HG03045 (cell line): ENCODE results near the gene IL17RD.

Source experiments
- ATAC-seq: cut with Tn5 transposase; IDR thresholded peaks from one replicate; pipeline ENCODE4 v1.9.1; 2021; ENCODE audit warnings: mild to moderate bottlenecking, moderate library complexity; ENCODE audit not compliant: unreplicated experiment

IL17RD gene

DNA sequence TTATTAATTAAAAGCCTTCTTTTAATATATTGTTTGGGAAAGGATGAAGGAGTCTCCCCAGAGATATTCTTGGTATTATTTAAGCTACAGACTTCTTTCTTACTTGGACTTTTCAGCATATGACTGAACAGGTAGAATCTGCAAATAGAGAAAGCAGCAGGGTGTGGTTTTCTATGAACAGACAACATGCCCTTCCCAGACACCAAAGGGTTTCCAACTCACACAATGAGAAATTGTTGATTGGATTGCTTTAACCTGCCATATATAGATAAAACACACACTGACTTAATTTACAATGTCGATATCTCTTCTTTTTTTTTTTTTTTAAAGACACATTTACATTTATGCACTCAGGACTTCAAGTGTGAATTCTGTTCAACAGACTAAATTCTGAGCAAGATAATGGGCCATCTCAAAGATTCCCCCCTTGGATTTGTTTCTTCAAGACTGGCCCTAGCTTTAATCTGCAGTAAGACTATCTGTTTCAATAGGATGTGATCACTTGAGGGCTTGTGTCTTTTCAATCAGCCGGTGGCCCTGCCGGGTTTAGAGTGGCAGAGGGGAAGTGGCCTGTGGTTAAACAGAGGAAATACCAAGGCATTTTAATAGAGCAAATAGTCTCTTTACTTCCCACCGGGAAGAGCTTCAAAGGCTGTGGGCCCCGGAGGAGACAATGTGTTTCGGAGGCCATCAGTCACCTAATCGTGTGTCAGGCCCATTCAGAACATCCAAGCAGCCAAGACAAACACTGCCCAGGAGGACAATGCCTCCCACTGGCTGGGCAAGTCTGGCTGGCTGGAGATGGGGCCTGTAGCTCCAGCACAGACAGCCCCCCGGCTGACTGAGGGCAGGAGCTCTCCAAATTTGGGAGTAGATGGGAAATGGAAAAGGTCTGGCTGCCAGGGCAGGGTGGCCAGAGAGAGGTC, 6.1 kb downstream of the IL17RD start:
- no peak for ATAC-seq

DNA sequence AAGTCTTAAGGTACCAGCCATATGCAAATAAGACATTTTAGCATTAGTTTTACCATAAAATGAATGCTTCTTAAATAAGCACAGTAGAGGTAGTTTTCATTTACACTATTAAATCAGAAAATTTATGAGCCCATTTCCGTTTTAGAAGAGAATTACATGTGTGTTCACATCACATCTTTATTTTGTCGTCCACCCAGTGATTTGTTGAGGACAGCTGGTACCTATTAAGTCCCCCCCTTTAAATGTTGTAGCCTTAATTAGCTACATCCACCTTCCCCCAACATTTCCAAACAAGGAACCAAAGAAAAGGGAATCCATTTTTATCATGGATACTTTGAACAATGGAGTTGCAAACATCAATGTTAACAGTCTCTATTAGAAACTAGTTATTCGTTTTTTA, 6.8 kb downstream of the IL17RD start:
- ATAC-seq, result no peak

DNA sequence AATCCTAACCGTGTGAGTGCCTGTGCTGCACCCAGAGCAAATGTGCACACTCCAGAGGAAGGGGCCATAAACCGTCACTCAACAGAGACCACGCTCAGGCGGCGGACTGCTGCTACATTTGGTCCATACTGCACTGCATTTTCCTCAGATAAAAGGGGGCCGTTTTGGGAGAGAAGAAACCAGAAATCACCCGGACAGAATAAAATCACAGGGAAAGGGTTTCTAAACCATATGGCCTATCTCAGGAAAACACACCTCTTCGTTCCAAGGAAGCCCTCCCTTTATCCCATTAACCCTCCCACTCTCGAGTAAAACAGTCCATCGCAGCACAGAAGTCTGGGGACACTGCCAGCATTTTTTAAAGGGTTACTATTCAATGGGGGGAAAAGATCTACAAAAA, 7.6 kb downstream of the IL17RD start:
- no peak for ATAC-seq

DNA sequence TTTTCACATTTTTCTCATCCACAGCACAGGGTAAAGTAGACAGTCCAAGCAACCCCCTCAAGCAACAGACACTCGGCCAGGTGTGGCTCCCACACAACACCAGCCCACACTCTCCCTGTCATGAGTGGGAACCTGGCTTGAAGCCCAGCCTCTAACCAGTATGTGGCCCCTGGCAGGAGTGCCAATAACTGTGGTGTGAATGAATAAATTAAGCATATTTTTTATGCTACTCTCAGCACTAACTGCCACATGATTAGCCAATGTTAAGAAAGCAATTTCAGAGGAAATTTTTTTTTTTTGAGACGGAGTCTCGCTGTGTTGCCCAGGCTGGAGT, 9.9 kb downstream of the IL17RD start:
- no peak for ATAC-seq

DNA sequence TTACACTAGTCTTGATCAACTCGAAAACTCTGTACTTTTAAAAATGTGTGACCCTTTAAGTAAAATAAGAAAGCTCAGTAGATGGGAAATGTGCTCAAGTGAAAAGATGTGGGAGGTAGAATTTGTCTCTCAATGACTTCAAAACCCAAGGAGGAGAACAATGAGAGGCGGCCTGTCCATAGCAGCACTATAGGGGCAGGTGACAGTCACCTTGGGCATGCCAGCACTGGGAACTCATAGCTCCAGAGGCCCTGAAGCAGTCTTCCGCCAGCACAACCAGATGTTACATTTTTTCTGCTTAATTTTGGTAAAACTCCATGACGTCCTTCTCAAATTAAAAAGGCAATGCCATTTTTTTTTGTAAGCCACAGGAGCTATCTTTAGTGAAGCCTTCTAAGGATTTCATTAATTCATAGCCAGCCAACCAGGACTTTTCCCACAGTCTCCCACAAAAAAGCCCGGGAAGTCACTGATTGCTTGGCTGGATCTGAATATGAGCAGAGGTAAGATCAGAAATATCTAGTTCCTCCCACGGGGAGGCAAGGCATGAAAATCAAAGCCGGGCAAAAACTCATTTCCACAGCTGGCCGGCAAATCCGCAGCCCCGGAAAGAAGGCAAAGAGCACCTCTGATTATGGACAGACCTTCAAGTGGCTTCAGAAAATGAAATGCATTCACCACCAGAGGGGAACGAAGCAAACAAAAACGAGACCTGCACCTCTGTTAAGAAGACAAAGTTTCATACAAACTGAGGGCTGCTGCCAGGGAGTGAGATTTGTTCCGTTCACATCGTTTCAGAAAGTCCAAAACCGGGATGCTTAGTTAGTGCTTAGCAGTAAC, 10.5 kb downstream of the IL17RD start:
- no peak for ATAC-seq

DNA sequence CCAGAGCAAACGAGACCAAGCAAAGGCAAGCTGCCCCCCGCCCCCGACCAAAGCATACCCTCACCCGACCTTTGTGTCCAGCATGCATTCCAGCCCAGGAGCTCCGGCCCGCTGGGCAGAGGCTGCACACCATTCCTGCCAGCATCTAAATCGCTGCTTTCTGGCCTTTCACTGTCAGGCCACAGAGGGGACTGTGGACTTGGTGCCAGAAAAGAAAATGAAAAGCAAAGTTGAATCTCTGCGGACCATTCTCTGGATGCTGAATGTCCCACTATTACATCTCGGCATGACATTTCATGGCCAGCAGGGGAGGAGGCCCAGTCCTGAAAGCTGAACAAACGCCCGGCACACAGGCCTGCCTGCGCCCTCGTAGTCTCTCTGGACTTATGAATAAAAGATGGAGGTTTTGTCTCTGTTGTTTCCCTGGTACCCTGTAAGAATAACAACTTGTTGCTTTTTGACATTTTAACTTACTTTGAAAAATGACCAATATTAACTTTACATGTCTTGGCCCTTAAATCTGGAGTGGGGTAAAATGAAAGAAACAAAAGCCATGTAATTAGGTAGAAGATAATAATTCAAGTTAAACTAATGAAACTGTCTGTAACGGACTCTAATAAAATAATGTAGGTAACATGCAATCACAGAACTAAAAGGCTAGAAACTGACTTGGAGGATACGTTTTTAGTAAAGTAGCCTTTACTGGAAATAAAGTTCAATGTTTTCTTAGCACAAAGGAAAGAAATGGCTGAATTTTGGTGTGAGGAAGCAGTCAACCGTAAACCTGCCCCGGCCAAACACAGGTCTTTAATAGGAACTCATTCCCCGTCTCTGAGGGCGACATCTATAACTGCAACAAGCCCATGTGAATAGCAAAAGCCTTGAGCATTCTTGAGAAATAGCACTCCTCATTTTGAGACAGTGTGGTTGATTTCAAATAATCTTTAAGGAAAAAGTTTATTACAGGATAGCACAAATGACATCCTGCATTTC, 12.7 kb downstream of the IL17RD start:
- ATAC-seq, result no peak

DNA sequence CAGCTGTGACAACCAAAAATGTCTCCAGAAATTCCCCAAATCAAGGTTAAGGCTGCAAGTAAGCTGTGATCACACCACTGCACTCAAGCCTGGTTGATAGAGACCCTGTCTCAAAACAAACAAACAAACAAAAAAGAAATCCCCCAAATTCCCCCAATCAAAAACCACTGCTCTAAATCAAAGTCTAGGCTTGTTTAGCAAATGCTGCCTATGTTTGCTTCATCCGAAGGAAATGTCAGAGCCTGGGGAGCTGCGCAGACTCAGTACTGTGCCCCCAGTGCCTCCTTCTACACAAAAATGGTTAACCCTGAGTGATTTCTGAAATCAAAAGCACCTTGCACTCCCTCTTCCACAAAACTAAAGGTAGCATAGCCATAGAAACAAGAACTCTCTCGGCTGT, 13.4 kb downstream of the IL17RD start:
- no peak for ATAC-seq

DNA sequence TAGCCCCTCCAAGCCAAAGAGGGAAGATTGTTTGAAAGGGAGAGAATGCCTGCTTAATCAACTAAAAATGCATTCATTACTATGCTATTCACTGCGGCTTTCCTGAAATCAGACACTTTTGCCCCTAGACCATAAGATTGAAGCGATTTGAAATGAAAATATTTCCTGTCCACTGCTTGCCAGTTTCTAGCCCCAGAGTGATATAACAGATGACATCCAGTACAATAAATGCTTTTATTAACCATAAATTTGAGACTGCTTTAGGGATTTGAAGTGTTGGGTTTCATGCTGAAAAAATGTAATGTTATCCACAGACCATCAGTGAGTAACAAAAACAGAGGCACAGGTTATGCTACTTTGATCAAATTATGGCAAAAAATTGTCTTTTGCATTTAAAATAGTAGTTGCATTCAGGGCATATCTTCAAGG, 14.1 kb downstream of the IL17RD start:
- ATAC-seq, result no peak

DNA sequence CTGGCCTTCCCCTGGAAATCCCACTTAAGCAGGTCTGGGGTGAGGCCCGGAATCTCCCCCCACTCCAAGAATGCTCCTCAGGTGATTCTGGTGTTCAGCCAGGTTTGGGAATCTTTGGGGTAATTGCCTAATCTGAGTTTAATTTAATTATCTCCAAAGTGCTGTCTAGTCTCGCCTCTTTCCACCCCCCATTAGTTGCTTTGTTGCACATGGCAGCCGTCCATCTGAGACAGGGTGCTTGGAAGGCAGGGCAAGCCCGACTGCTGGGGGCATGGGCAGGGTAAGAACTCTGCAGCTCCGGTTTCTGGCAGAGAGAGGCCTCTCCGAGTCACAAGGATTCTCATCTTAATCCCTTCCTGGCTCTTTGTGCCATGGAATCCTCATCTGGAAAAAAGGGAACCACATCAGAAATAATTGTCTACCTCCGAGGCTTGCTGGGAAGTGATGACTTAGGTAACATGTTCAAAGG, 15.0 kb downstream of the IL17RD start:
- ATAC-seq, result no peak

DNA sequence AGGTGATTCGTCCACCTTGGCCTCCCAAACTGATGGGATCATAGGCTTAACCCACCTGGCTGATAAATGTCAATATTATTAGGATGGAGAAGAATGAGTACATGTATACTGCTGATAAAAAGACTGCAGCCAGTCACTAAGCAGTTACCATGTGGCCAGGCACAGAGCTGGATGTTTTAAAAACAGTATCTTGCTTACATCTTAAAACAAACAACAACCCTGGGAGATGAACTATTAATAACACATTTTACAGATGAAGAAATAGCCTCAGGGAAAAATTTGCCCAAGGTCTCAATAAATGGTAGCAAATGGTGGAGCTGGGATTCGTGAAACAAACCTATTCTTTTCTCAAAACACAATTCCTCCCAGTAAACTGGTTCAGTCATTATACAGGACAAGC, 18.1 kb downstream of the IL17RD start:
- ATAC-seq, result no peak

DNA sequence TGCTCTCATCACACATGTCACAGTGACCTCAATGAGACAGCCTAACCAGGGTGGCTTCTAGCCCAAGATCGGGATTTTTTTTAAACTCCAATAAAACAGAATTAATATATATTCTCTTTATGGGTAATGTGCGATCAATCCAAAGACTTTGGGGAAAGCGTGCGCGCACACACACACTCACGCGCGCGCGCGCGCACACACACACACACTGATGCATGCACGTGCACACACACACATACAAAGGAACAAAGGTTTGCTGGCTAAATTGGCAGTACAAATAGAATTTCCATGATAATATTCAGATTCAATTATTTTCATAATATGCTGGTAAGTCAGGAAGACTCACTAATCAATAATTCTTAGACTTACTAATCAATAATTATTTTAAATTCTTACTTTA, 19.3 kb downstream of the IL17RD start:
- ATAC-seq, result no peak

DNA sequence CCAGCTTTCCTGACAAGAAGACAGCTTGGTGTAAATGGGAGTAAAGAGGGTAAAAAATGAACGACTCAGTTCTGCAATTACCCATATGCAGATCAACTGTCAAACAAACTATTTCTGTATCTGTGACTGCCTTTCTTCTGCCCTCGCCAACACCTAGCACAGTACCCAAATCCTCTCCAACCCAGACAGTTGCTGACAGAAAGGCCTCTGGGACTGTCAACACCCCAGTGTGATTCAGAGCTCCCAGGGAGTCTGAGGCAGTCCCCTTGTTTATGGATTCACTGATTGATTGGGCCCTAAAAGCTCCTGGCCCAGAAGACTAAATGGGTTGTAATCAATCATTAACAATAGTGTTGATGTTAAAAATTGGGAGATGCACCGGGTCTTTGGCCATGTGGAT, 20.2 kb downstream of the IL17RD start:
- ATAC-seq, result no peak

DNA sequence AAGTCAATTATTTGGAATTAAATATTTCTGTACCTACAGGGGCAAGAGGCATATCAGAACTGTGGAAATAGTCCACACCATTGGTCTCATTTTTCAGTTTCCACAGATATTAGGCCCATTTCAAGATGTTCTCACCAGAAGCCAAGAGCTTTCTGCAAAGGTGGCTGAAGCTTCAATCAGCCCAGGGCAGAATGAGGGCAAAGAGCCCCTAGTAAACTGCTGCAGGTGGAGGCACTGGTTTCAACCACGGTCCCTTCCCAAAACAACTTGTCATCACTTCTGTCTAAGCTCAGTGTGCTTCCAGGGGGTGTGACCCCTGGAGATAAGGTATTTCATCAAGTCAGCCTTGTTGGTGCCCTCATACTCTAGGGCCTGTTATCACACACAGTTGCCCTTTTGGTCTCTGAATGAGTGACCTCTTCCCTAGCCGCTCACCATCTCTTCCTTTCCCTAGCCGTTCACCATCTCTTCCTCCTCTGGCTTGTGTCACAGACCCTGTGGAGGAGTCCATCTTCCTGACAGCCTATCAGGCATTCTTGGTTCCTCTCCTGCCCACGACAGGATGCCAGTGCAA, 21.2 kb downstream of the IL17RD start:
- ATAC-seq, result no peak

DNA sequence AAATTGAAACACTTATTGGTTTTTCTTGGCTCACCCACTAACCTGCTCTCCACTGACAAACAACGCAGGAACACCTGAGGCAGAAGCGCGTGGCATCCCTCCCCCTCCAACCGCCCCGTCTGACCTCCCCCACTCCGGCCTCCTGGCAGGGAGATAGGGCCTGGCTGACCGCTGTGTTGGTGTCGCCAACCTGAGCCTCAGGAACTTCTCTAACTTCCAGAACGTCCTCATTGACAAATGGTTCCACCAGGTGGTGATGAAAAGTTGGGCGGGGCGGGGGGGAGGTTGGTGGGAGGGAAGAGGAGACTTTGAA, 22.8 kb downstream of the IL17RD start:
- ATAC-seq, result no peak

DNA sequence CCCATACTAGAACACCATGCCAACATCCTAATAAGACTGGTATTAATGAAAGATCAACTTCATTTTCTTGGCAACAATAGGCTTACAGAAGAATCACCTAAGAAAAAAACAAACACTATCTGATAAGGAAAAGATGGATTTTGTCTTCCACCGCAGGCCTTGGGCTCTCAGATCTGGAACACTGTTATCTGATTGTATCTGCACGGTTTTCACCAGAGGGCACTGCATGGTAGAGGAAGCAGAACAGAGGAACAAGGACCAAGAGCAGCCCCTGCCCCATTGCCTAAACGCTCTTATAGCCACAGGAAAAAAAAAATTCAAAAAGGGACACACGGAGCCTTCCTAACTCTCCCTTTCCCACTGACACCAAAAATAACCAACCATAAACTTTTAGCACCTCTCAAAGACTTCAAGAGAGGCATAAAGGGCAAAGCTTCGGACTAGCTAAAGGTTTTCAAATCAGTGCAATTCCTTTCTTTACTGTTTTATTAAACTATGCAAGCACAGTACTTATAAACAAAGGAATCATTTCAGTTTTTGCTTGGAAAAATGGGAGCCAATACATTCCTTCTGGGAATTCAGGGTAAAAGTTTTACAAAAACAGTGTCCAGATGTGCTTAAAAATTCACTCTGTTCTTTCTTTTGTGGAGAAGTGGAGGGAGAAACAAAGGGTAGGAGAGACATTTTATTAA, 23.3 kb downstream of the IL17RD start:
- ATAC-seq, result no peak

DNA sequence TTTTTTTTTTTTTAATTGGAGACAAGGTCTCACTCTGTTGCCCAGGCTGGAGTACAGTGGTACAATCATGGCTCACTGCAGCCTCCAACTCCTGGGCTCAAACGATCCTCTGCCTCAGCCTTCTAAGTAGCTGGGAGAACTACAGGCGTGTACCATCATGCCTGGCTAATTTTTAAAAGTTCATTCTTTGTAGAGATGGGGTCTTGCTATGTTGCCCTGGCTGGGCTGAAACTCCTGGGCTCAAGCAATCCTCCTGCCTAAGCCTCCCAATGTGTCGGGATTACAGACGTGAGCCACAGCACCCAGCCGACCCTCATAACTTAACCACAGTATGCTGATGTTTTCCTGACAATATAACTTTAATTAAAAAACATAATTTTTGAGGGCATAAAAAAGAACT, 24.3 kb downstream of the IL17RD start:
- no peak for ATAC-seq

DNA sequence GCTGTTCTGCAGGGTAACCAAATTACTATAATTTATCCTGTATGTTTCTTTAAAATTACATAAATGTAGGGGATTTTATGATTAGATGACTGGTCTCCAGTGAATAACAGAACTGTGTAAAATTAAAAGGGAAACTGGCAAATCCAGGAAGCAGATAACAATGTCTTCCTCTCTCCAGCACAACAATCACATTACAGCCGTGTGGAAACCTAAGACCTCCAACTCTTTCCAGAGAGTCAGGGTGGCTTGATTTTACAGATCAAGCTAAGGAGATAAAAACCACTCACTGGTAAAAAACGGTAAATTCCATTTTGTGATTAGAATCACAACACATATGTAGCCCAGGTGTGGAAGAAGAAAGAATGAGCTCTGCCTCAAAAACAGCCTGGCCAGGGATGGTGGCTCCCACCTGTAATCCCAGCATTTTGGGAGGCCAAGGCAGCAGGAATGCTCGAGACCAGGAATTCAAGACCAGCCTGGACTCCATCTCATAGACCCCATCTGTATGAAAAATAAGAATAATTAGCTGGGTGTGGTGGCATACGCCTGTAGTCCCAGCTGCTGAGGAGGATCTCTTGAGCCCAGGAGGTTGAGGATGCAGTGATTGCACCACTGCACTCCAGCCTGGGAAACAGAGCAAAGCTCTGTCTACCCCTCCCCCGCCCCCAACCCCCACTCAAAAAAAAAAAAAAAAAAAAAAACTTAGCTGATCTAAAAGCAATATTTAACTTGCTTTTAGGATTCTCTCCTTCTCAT, 29.0 kb downstream of the IL17RD start:
- ATAC-seq, result no peak

DNA sequence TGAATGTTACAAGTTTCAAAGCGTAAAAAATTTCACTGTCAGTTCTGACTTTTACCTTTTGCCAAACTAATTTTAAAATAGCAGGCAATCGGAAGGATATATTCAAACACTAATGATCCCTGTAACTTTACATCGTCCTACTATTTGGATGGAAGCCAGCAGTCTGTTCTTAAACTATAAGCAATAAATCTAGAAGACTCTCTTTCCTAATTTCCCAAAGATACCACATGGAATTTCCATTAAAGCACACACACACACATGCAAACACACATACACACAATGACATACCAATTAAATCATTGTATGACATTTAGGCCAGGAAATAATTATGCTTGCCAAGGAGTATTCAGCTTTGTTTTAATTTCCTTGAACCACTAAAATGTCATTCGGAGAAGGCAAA, 32.0 kb downstream of the IL17RD start:
- ATAC-seq, result no peak

DNA sequence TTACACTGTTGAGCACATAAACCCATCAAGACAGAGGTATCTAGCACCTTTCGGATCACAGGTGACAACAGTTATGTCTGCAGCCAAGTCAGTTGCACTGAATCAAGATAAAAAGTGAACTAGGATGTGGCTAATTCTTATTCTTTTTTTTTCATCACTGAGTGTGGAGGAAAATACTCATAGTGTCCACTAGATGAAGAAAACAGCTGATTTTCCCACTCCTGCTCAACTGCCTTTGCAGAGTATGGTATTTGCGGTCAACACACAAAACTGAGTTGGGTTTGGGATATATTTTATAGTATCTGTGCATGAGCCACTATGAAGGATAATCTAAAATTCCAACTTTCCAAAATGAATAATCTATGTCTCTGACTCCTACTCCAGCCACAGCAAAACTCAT, 32.5 kb downstream of the IL17RD start:
- ATAC-seq, result no peak
